Measurements from ENCODE around the gene GARIN5A.

GARIN5A gene

DNA sequence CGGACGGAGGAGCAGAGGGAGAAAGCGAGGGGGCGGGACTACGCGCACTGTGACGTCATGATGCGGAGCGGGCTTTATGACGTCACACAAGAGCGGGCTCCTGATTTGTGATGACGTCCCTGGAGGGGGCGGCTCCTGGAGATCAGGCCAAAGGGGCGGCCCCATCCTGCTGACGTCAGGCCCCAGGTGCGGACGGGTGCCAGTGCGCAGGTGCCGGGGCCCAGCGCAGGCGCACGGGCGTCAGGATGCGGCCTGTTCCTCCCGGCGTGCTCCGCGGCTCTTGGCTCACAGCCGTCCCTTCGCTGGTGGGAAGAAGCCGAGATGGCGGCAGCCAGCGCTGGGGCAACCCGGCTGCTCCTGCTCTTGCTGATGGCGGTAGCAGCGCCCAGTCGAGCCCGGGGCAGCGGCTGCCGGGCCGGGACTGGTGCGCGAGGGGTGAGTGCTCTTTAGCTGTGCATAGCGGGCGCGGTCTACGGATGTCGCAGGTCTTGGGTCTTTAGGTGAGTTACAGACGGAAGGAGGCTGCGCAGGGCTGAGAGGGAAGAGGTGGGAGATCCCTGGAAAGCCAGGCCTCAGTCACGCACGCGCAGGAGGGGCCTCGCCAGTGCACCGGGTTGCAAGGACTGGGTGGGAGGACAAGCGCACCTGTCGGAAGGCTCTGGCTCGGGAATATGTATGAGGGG is at the start of gene GARIN5A, which contains the start of gene EMC10:
TSS of gene GARIN5A (minus strand) at position 625 of the 683 bp plus-strand sequence. CDS start at position 165, 460 bp downstream.
TSS of gene EMC10 (plus strand) at position 284 of the 683 bp plus-strand sequence. CDS start at position 322, 38 bp downstream.
- peak; percentile 88 for DNase-seq (ENCODE audit: low spot score)

DNA sequence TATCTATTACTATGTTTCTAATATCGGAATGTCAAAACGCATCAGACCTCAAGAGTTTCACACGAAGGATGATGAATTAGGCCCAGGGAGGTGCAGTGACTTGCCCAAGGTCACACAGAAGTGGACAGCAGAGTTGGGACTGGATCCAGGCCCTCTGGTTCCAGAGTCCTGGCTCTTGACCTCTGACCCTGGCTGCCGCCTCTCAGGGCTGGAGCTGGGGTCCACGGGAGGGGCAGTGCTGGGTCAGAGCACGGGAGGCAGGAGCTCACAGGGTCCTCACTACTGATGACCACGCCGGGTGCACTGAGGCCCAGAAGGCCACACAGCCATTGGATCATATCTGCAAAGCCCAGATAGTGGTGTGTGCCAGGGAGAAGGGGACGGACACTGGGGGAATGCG is 46.2 kb upstream of the GARIN5A start:
- no peak for DNase-seq (ENCODE audit: low spot score)

DNA sequence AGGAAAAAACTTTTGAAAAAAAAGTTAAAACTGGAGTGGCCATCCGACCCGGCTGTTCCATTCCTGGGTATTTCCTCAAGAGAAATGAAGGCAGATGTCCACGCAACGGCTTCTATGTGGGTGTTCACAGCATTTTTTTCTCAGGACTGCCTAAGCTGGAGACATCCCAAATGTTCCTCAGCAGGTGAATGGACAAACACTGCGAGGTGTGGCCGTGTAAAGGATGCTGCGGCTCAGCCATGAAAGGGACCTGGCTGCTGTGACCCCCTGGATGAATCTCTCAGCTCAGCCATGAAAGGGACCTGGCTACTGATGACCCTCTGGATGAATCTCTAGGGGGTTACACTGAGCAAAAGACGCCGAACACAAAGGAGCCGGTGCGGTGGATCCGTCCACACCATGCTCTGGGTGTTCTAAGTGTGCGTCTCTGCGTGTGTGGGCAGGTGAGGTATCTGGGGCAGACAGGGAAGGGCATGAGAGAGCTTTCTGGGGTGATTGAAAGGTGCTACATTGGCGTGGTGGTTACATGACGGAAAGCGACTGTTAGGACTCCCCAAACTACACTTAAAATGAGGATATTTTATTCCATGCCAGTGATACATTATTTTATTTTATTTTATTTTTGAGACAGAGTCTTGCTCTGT is 44.3 kb upstream of the GARIN5A start:
- no peak for DNase-seq (ENCODE audit: low spot score)

DNA sequence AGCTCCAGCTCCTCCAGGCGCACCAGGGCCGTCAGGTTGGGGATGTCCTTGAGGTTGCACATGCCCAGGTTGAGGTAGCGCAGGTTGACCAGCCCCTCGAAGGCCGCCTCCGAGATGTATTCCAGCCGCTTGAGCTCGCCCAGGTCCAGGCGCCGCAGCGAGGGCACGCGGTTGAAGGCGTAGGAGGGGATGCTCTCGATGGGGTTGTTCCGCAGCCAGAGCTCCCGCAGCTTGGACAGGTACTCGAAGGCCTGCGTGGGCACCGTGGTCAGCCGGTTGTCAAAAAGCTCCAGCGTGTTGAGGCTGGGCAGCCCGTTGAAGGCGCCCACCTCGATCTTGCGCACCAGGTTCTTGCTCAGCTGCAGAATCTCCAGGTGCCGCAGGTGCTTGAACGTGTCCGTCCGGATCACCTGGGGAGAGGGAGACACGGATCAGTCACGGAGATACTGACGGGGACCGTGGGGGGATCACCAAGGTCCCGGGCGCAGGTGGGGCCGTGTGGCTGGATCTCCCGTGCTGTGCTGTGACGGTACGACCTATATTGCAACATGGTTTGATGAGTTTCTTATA is 42.4 kb upstream of the GARIN5A start:
- DNase-seq (ENCODE audit: low spot score) = no peak

DNA sequence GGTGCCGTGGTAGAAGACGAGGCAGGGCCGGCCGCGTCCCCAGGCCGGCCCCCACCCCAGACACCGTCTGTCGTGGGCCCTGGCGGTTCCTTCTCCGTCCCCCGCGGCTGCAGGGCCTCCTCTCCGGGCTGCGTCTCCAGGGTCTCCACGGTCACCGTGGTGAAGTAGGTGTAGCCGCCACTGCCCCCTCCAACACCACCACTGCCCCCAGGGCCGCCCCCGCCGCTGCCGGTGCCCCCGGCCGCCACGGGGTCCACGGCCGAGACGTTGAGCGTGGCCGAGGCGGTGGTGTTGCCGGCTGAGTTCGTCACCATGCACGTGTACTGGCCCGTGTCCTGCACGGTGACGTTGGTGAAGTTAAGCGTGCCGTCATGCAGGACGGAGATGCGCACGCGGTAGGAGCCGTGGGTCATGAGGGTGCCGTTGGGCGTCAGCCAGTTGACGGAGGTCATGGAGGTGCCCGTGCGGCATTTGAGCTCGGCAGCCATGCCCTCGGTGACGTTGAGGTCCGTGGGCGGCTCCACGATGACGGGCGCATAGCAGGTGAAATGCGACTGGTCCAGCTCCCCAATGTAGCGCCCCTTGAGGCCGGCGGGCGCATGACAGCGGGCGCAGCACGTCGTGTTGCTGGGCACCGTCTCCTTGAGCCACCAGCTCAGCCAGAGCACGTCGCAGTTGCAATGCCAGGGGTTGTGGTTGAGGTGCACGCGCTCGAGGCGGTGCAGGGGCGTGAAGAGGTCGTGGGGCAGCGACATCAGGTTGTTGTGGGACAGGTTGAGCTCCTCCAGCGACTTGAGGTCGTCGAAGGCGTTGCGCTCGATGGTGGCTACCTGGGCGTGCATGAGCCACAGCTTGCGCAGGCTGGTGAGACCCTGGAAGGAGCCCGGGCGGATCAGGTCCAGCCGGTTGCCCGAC is 41.7 kb upstream of the GARIN5A start:
- no peak for DNase-seq (ENCODE audit: low spot score)

DNA sequence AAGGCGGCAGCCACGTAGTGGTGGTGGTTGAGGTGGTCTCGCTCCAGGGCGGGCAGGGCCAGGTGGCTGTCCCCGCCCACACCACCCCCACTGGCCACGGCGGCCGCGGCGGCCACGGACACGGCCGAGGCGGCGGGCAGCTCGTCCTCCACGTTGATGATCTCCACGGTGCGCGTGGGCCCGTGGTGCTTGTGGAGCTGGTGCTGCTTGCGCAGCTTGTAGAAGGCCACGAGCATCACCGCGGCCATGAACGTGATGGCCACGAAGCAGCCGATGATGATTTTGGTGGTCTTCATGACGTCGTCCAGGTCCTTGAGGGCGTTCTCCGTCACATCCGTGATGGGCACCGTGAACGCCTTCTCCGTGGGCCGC is 41.0 kb upstream of the GARIN5A start:
- DNase-seq (ENCODE audit: low spot score) = no peak

DNA sequence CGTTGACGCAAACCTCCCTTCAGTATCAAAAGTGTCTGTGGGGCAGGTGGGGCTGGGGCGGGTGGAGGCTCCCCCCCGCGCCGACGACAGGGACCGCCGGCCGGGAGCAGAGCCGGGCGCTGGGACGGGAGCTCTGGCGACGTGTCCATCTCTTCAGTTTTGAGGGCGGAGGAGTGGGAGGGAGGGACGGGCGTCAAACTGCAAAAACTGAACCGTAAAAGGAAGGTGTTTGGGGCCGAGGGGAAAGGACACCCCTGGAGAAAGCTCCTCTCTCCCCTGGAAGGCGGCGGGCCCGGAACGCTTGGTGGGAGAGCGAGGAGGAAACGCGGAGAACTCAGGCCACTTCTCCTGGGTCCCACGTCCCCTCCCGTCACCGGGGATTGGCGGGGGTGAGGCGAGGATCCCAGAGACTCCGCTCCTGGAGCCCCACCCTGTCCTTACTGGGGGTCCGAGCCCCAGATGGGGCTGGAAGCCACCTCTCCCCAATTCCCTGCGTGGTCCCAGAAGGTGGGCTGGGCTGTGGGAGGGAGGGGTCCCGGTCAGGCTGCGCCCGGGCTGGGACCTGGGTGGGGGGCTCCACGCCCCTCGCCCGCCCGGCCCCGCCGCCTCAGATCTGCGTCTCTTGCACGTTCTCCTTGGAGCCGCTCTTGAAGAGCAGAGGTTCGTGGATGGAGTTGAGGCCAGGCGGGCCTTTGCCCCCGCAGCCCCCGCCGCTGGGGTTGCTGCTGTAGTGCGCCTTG is 40.5 kb upstream of the GARIN5A start:
- DNase-seq (ENCODE audit: low spot score) = no peak

DNA sequence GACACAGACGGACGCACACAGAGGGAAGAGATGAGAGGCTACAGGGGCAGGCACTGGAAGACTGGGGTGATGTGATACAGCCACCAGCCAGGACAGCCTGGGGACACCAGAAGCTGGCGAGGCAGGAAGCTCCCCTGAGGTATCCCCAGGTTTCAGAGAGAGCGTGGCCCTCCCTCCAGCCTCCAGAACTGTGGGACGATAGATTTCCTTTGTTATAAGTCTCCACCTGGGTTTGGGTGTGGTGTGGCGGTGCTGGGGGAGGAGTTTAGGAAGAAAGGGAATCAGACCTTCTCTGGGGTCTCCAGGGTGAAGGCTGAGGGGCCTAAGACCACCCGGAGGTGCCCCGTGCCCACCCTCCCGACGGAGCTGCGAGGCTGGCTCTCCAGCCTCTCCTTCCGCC is 39.8 kb upstream of the GARIN5A start:
- DNase-seq (ENCODE audit: low spot score) = no peak

DNA sequence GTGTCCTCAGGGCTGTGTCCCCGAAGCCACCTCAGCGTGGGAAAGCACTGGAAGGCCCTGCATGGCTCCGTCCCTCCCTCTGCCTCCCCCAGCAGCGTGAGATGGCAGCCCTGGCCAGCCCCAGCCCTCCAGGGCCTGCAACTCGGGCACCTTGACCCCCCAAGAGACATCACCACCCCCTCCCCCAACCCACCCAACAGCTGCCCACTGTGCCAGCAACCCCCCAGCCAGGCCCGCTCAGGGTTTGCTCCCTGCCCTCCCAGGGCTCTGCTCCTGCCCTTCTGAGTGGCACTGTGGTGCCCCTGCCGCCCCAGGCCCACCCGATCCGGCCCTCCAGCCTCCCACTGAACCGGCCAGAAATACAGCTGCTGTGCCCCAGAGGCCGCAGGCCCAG is 38.5 kb upstream of the GARIN5A start:
- no peak for DNase-seq (ENCODE audit: low spot score)

DNA sequence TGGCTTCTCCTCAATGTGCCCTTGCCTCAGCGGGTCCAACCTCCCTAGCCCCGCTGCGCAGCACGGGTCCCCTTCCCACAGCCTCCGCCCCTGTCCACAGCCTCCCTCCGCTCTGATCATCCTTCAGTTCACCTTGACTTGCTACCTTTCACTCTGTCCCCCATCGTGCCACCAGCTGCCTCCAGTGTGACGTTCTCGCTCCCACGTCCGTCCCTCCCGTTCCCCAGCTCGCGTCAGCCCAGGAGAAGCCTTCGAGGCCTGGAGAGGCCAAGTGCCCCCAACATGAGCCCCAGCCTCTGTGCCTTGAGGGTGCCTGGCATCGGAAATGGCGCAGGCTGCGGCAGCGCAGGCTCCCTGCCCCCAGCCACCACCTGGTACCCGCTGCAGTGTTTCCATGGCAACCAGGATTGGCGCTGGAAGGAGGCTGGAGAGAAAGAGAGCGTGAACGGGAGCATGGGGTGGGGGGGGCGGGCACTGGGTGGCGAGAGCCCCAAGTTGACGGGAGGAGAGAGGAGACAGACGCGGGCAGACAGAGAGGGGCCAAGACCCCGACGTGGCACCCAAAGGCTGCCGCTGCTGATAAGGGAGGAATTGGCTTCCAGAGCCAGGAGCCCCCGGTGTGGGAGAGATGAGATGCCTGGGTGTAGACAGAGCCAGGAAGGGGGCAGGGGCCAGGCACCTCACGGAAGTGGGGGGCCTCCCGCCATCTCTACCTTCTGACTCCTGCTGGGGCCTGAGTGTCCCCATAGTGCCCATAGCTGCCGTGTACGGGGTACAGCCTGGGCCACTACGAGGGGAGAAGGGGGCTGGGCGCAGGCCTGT is 37.9 kb upstream of the GARIN5A start:
- DNase-seq (ENCODE audit: low spot score) = no peak

DNA sequence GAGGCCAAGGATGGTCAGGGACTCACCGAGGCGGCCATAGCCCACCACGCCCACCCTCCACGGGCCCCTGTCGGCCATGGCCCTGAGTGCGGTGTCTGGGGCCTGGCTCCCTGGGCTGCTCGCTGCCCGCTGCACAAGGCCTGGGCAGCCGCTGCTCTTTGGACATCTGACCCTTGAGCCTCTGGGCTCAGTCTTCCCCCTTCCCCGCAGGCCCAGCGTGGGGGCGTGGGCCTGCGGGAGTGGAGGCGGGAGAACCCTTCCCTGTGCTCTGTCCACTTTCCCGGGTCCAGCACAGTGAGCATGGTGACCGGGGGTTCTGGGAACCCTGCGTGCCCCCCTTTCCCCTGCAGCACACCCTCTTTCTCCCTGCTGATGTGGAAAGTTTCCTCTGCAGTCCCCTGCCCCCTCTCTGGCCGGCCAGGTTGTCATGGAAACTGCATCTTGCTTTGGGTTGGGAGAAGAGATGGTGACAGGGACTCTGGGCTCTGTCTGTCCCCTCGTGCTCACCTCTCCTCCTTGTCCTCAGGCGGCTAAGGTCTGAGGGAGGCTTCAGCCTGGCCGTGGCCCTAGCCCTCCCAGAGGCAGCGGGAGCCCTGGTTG is 37.2 kb upstream of the GARIN5A start, which contains the start of gene ASPDH:
TSS of gene ASPDH (minus strand) at position 168 of the 600 bp plus-strand sequence. CDS start at position 78, 90 bp downstream.
- no peak for DNase-seq (ENCODE audit: low spot score)

DNA sequence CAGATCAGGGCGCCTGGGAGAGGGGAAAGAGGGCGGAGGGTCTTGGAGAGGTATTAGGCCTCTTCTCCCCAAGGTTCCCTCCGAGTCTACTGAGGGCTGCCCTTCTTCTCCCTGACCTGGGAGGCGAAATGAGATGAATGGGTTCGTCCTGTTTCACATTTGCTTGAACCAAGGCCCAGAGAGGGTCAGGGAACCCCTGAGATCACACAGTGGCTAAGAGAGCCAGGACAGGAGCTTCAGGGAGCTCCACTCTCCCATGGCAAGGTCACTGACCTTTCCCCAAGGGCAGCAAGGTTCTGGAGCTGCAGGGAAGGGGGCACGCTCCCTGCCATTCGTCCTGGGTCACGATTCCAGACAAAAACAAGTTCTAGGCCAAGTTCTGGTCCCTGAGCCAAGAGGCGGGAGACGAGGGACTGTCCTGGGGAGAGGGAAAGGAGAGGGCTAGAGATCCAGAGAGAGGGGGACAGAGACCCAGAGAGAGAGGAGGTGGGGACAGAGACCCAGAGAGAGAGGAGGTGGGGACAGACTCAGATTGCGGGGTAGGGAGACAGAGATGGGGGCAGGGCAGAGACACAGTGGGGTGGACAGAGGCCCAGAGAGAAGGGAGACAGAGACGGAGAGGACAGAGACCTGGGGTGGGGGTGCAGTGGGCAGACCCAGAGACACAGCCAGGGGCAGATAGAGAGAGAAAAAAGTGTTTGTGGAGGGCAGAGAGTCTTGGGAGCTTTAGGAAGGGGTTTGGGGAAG is 36.5 kb upstream of the GARIN5A start:
- no peak for DNase-seq (ENCODE audit: low spot score)

DNA sequence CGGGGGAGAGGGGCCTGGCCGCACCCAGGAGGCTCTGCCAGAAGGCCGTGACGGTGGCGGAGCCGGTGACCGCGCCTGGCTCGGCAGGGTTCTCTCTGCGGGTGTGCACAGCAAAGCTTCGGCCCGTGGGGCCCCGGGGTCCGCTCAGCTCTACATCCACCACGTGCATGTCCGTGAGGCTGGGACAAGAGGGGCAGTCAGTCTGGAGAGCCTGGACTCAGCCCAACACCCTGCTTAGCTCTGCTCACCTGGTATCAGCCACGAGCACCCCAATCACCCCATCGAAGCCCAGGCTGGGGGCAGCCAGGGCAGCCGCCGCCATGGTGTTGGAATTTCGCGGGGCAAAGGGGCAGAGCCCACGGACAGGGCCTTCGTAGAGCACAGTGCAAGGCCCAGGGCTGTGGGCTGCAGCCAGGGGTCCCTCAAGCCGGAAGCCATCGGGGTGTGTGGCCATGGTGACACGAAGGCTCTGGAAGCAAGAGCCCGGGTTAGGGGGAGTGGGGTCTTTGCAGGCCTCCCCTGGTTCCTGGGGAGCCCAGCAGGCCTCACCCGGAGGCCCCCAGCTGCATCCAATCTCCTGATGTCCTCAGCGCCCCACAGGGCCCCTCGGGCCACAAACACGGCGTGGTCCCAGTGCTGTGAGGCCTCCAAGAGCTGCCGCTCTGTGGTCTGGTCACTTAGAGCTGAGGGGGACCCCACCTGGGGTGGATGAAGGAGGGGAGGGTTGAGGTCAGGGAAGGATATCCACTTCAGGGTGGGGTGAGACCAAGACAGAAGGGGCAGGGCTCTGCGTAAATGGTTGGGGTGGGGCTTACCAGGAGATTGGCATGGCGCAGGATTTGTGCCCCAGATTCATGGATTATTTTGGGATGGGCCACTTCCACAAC is 35.7 kb upstream of the GARIN5A start:
- no peak for DNase-seq (ENCODE audit: low spot score)

DNA sequence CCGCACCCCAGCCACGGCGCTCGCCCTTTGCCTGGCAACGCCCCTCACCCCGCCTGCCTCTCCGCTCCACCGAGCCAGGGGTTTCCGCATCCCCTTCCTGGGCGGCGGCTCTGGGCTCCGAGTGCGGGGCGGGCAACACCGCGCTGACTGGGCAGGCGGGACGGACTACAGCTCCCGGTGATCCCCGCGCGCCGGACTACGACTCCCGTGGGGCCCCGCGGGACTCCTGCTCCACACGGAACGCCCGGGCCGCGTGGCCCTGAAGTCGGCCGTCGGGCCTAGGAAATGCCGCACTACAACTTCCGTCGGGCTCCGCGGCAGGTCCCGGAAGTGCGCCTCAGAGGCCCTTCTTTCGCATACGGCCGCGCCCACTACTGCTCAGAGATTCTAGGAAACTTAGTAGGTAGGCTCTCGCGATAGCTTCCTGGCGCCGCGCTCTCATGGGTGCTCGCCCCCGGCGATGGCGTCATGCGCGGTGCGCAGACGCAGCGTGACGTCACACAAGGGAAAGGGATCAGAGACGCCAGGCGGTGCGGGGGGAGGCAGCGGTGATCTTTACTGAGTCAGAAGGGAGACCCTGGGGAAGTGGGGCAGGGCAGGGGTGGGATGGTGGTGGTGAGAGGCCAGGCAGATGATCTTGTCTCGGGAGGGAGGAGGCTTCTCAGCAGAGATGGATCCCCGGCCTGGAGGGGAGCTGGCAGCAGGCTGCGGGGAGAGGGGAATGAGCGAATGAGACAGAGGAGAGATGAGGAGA is 34.6 kb upstream of the GARIN5A start, which contains the start of gene JOSD2:
TSS of gene JOSD2 (minus strand) at position 123 of the 754 bp plus-strand sequence. CDS start 760 bp downstream, outside the sequence.
- peak; percentile 96 for DNase-seq (ENCODE audit: low spot score)

DNA sequence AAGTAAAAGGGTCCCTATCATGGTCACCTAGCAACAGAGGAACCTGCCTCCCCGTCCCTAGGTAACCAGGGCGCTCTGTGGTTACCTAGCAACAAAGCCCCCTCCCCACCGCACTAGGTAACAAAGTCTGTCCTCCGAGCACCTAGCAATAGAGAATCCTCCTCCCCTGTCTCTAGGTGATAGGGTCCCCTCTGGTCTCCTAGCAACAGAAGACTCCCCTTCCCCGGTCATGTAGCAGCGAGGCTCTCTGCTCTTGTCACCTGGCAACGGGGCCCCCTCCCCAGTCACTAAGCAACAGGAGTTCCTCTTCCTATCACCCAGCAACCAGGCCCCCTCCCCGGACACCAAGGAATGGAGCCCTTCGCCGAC is 34.0 kb upstream of the GARIN5A start:
- DNase-seq (ENCODE audit: low spot score) = no peak

DNA sequence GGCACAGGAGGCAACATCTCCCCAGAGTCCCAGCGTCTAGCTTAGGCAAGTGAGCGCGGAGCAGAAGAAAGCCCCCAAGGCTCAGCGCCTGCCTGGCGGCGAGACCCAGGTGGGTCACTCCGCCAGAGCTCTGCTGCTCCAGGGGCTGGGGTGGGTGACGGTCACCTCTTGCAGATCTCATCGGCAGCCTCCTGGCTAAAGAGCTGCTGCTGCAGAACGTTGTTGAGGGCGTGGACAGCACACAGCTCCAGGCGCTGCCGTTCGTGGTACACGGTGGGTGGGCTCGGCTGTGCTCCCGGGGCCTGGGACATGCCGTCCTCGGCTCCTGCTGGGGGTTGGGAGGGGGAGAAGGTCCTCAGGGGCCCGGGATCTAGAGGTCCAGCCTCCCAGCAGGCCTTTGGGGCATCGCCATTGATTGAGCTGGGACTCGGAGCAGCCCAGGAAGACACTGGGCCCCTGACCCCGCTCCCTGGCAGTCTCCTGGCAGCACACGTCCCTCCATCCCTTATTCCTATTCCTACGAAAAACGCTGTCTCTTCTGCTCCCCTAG is 33.5 kb upstream of the GARIN5A start:
- DNase-seq (ENCODE audit: low spot score) = no peak

DNA sequence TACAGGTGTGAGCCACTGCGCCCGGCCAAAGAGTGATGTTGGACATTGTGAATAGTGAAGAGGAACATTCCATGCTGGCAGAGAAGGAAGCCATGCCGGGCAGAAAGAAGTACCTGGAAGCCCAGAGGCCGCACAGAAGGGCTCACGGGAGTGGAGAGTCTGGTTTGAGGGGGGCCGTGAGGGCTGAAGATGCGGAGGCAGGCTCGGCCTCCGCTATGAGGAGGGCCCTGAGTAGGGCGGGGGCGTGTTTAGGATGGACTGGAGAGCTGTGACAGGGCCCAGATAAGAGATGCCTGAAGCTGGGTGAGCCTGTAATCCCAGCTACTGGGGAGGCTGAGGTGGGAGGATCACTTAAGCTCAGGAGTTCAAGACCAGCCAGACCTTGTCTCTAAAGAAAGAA is 32.7 kb upstream of the GARIN5A start:
- no peak for DNase-seq (ENCODE audit: low spot score)

Data from D341Med (cell line).